ENCODE results near the gene VAX1.

GRCh38 chr10:117186832-117187615, 49.0 kb upstream of the VAX1 start:
- TF ChIP-seq CTCF (conservative IDR thresholded peaks at IDR 0.05; ENCODE audit: low read length): no peak
- no peak for TF ChIP-seq EZH2phosphoT487 (IDR thresholded peaks at IDR 0.05; ENCODE audit: borderline replicate concordance)

Data from Loucy (cell line).